Fibroblast of the aortic adventitia (primary cell): ENCODE measurements around the gene UBE2Q1. TPM values are rescaled to one million over a fixed set of nuclear protein-coding genes. Genes with fewer than 3 reads are reported as not detected.
"Not testable (repeated sequence)": the region's sequence is repeated elsewhere in the genome, so short reads cannot be mapped to it uniquely, and the experiment has no call there.

Experiments
- DNase-seq: peaks from one replicate; pipeline ENCODE4 v3.0.0-alpha.2; 2010; ENCODE audit warnings: low read depth
- H3K4me3 ChIP-seq: 2 replicates; pipeline ENCODE4 v1.5.1; 2011; ENCODE audit warnings: low read depth, mild to moderate bottlenecking, control low read depth, low read length, moderate library complexity
- total RNA-seq: library from RNA; depleted of rRNA; stranded (reverse); fragments of >200 nt; gene quantifications from 2 replicates; pipeline ENCODE4 v1.2.3, GENCODE V29; 2012; ENCODE audit warnings: low replicate concordance
- TF ChIP-seq, protein P1 (sequence below): IDR thresholded peaks from 2 replicates; pipeline ENCODE4 v1.5.1; 2011; ENCODE audit warnings: mild to moderate bottlenecking, low read length, control low read depth, inconsistent platforms; ENCODE audit not compliant: insufficient read depth

UBE2Q1 gene
- total RNA-seq, 1 donor, result 26.1 TPM

DNA sequence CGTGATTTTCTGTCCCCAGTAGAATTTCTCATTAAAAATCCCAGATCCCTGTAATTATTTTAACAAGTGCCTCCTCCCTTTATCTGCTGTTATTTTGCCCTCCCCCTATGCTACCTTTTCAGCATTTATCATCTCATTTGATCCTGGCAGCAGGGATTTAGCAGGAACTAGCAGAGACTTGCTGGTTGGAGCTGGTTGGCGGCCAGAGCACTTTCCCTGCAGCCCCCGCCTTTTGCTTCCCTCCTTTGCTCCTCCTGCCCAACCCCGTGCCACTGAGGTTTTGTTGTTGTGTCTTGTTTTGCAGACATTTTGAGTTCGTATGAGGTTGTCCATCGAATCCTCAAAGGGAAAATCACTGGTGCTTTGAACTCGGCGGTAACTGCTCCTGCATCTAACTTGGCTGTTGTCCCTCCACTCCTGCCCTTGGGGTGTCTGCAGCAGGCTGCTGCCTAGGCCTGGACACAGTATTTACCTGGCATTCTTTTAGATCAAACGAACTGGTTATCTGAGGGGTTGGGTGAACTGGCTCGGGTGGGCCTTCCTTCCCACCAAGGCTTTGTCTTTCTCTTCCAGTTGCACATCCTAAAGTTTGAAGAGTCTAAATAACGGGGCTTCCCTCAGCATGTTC, 11.2 kb downstream of the UBE2Q1 start:
- H3K4me3 ChIP-seq, result no peak overlapping the region
- TF ChIP-seq, protein P1, sequence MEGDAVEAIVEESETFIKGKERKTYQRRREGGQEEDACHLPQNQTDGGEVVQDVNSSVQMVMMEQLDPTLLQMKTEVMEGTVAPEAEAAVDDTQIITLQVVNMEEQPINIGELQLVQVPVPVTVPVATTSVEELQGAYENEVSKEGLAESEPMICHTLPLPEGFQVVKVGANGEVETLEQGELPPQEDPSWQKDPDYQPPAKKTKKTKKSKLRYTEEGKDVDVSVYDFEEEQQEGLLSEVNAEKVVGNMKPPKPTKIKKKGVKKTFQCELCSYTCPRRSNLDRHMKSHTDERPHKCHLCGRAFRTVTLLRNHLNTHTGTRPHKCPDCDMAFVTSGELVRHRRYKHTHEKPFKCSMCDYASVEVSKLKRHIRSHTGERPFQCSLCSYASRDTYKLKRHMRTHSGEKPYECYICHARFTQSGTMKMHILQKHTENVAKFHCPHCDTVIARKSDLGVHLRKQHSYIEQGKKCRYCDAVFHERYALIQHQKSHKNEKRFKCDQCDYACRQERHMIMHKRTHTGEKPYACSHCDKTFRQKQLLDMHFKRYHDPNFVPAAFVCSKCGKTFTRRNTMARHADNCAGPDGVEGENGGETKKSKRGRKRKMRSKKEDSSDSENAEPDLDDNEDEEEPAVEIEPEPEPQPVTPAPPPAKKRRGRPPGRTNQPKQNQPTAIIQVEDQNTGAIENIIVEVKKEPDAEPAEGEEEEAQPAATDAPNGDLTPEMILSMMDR, result no peak
- no peak for DNase-seq

DNA sequence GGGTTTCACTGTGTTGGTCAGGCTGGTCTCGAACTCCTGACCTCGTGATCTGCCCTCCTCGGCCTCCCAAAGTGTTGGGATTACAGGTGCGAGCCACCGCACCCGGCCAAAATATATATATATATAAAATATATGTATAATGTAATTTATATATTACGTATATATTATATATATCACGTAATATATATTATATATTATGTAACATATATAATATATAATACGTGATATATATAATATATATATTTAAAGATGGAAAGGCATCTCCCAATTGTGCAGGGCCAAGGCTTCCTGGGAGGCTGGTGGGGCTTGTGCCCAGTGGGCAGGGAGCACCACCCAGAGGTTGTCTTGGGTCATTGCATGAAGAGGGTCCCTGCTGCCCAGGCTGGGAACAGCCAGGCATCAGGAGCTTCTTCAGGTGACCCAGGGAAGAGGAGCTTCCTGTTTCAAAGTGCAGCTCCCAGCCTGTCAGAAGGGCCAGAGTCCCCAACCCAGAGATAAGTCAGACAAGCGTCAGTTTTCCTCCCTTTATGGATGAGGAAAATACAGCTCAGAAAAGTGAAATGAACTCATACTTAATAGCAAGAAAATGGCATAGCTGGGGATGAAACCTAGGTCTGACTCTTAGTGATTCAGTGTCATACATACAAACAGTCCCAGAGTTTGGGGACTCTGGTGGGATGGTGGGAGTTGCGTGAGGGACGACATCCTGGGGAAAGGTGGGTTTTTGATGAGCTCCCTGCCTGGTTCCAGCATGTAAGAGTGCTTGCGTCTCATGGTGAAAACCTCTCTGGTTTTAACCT, 12.0 kb downstream of the UBE2Q1 start:
- TF ChIP-seq, protein P1, result peak; percentile 93
- peak; percentile 68 for DNase-seq
- no peak overlapping the region for H3K4me3 ChIP-seq

DNA sequence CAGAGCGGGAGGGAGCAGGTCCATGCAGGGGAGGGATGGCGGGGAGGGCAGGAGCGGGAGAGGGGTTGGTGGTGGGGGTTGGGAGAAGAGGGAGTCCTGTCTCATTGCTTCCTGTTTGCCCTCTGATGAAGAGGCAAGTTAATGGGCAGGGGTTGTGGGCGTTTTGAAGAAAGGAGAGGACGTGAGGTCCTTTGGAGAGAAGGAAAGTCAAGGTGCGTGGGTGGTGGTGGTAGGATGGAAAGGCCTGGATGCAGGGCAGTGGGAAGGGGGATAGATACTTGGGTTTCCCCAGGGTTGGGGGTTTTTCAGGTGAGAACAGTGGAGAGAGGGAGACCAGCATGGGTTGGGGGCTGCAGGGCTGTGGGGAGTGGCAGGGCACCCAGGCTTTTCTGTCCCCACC, 17.2 kb downstream of the UBE2Q1 start:
- H3K4me3 ChIP-seq, result no peak overlapping the region
- DNase-seq, result no peak
- TF ChIP-seq, protein P1, result no peak

DNA sequence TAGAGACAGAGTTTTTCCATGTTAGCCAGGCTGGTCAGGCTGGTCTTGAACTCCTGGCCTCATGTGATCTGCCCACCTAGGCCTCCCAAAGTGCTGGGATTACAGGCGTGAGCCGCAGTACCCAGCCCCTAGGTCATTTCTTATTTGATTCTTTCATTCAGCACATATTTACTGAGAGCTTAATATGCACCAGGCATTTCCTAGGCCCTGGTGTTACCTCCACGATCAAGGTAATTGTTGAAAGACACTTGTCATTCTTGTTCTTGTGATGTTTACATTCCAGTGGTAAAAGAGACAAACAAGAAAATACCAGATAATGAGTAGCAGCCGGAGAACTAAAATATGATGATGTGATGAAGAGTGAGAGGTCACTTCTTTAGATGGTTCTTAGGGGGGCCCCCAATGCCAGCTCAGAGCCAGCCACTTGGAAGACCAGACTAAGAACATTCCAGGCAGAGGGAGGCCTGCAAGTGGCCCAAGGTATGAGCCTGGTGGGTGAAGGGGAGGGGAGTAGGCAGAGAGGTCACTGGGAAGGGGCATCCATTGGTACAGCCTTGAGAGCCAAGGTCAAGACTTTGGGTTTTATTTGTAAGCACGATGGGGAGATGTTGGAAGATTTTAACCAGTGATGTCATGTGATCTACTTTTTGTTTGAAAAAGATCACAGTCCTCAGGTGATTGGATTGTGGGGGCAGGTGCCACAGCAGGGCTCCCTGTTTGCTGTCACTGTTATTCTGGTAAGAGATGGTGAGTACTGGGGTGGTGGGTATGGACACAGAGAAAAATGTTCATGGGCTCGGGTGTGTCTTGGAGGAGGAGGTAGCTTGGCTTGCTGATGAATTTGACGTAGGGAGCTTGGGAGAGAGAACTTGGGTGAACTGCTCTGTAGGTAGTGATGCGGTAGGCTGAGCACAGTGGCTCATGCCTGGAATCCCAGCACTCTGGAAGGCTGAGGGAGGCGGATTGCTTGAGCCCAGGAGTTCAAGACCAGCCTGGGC, 18.7 kb downstream of the UBE2Q1 start:
- no peak overlapping the region for H3K4me3 ChIP-seq
- TF ChIP-seq, protein P1, result no peak
- DNase-seq, result no peak

DNA sequence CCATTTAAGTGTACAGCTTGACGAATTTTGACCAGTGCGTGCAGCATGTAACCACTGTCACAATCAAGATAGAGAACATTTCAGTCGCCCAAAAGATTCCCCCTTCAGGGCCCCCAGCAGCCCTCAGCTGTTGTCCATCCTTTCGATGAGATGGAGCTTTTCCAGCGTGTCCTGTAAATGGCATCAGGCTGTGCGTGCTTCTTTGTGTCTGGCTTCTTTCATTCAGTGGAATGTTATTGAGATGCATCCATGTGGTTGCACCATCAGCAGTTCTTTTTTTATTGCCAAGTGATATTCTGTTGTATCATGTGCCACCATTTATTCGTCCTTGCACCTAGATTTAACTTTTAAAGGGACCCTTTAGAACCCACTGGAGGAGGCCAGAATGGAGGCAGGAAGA, 21.9 kb downstream of the UBE2Q1 start:
- TF ChIP-seq, protein P1, result no peak
- no peak for DNase-seq
- H3K4me3 ChIP-seq, result no peak overlapping the region

DNA sequence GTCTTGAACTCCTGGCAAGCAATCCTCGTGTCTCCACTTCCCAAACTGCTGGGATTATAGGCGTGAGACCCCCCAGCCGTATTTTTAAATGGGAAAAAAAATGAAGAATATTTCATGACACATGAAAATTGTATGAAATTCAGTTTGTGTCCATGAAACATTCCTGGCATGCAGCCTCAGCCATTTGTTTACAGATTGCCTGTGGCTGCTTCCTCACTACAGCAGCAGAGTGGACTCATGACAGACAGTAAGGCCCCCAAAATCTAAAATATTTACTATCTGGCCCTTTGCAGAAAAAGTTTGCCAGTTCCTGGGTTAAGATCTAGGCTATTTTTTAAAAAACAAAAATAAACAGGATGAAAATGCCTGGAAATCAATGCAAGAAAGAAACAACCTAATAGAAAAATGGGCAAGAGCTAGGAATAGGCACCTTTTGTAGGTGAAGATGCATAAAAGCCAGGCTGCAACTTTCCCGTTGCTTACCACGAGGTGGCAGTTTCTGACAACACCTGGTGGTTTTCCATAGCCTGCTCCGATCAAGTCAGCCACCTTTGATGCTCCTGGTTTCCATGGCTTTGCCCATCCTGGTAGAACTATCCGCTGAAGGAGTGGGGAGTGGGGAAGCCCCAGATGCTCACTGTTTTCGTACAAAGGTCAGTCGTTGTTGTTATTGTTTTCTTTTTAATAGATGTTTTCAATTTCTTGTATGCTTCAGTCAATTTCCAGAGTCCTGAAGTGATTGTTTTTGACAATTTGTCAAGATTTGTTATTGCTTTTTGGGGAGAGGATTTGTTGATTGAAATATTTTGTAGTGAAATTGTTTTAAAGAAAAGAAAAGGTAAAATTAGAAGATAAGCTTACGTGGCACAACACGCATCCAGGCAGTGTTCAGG, 24.3 kb downstream of the UBE2Q1 start:
- no peak overlapping the region for H3K4me3 ChIP-seq
- DNase-seq, result no peak
- TF ChIP-seq, protein P1, result peak; percentile 46

DNA sequence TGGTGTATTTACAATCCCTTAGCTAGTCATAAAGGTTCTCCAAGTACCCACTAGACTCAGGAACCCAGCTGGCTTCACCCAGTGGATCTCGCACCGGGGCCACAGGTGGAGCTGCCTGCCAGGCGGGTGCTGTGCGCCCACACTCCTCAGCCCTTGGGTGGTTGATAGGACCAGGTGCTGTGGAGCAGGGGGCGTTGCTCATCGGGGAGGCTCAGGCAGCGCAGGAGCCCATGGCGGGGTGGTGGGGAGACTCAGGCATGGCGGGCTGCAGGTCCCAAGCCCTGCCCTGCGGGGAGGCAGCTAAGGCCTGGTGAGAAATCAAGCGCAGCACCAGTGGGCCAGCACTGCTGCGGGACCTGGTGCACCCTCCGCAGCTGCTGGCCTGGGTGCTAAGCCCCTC, 26.5 kb downstream of the UBE2Q1 start:
- H3K4me3 ChIP-seq, DNase-seq: not testable (repeated sequence)
